ENCODE measurements around the gene NVL. TPM values are rescaled to one million over a fixed set of nuclear protein-coding genes. Genes with fewer than 3 reads are reported as not detected.

NVL gene
- polyA plus RNA-seq, 4 donors: 33.6 to 44.7 (median 42.1) TPM

Other genes with a start within 250 kb of the NVL start
- gene FBXO28, start 216.1 kb downstream of the NVL start, polyA plus RNA-seq (ENCODE audit: insufficient read length in 4 of 4): 10 to 100 TPM; 31.4 to 37.0 (median 35.6) TPM
- gene DEGS1, start 146.9 kb downstream of the NVL start, polyA plus RNA-seq (ENCODE audit: insufficient read length in 4 of 4): 10 to 100 TPM; 59.3 to 82.2 (median 69.5) TPM
- gene CNIH4, start 26.7 kb upstream of the NVL start, polyA plus RNA-seq (ENCODE audit: insufficient read length in 4 of 4): 10 to 100 TPM; 50.9 to 55.8 (median 53.4) TPM
- gene WDR26, start 104.6 kb upstream of the NVL start, polyA plus RNA-seq (ENCODE audit: insufficient read length in 4 of 4): 100 to 1,000 TPM in 1 of 4 donors, 10 to 100 TPM in 3; 86.5 to 109 (median 95.1) TPM